Ascending aorta (tissue), 2 donors: ENCODE measurements around the gene MFAP2. TPM values are rescaled to one million over a fixed set of nuclear protein-coding genes. Genes with fewer than 3 reads are reported as not detected.

Source experiments
- DNase-seq, 2 donors: peaks; one replicate each; pipeline ENCODE4 v3.0.0-alpha.2; 2019; ENCODE audit warnings: low spot score in 2 of 2
- H3K27ac ChIP-seq, 2 donors: fragments of 200-600 bp; sonication (generic); one replicate each; pipeline ENCODE4 v1.5.1; 2016 to 2017; ENCODE audit warnings: mild to moderate bottlenecking in 1 of 2
- H3K27me3 ChIP-seq: fragments of 200-600 bp; sonication (generic); one replicate; pipeline ENCODE4 v1.5.1; 2017
- H3K36me3 ChIP-seq, 2 donors: fragments of 200-600 bp; sonication (generic); one replicate each; pipeline ENCODE4 v1.5.1; 2016
- H3K4me1 ChIP-seq, 2 donors: fragments of 200-600 bp; sonication (generic); one replicate each; pipeline ENCODE4 v1.5.1; 2016 to 2017; ENCODE audit warnings: mild to moderate bottlenecking in 1 of 2
- H3K4me3 ChIP-seq, 2 donors: fragments of 200-600 bp; sonication (generic); one replicate each; pipeline ENCODE4 v1.5.1; 2016 to 2017; ENCODE audit warnings: mild to moderate bottlenecking in 1 of 2
- H3K9me3 ChIP-seq, 2 donors: fragments of 200-600 bp; sonication (generic); one replicate each; pipeline ENCODE4 v1.5.1; 2016
- intact Hi-C: fragments of 100-400 bp; cut with DNase I; formaldehyde crosslinking; loops from one replicate; pipeline ENCODE4 v1.15.1; 2023
- total RNA-seq: library from RNA; depleted of rRNA; stranded (reverse); fragments of >200 nt; gene quantifications from one replicate; pipeline ENCODE4 v1.1.0, GENCODE V29; 2016
- TF ChIP-seq, protein P1 (sequence below), 3 experiments: fragments of 200-600 bp in 2 of 3; fragments of 450-650 bp in 1 of 3; sonication (generic) in 2 of 3; IDR thresholded peaks; one replicate each; pipeline ENCODE4 v1.5.1; 2016 to 2019; ENCODE audit warnings: antibody characterized with exemption in 3 of 3, mild to moderate bottlenecking in 1 of 3, moderate library complexity in 1 of 3

The MFAP2 gene
- total RNA-seq, 1 donor from 2014 or later = 26.3 TPM

DNA sequence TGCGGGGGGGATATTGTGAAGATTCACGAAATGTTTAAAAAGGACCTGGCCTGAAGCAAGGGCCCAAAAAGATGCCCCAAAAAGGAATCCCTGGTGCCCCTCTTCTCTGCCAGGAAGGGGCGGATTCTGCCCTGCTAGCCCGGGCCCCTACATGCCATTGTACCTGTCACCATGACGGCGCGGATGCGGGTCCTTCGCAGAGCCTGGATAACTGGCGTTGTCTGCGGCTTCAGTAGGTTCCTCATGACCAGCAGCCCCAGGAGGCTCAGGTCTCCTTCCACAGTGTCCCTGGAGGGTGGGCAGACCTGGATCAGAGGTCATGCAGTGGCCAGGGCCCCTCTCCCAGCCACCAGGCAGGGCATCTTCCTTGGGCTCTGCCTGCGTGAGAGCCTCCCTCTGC is 11.2 kb upstream of the MFAP2 start:
- Histone ChIP-seq H3K27ac (no peak overlapping the region), H3K27me3 (no peaks in the 10 kb centered on the region), H3K4me1 (no peaks in the 10 kb centered on the region), H3K36me3 (peaks cover 48 to 72% of the 10 kb centered on the region in 2 donors), H3K9me3 (no peaks in the 10 kb centered on the region), H3K4me3 (no peak overlapping the region)
- DNase-seq = no peak
- TF ChIP-seq, protein P1, sequence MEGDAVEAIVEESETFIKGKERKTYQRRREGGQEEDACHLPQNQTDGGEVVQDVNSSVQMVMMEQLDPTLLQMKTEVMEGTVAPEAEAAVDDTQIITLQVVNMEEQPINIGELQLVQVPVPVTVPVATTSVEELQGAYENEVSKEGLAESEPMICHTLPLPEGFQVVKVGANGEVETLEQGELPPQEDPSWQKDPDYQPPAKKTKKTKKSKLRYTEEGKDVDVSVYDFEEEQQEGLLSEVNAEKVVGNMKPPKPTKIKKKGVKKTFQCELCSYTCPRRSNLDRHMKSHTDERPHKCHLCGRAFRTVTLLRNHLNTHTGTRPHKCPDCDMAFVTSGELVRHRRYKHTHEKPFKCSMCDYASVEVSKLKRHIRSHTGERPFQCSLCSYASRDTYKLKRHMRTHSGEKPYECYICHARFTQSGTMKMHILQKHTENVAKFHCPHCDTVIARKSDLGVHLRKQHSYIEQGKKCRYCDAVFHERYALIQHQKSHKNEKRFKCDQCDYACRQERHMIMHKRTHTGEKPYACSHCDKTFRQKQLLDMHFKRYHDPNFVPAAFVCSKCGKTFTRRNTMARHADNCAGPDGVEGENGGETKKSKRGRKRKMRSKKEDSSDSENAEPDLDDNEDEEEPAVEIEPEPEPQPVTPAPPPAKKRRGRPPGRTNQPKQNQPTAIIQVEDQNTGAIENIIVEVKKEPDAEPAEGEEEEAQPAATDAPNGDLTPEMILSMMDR (IDR thresholded peaks at IDR 0.05) = no peak
- intact Hi-C loops = no loop called here

GRCh38 chr1:16989676-16990391 is 9.4 kb upstream of the MFAP2 start:
- no peak overlapping the region for H3K27ac ChIP-seq
- H3K4me1 ChIP-seq = no peaks in the 10 kb centered on the region
- no peak overlapping the region for H3K4me3 ChIP-seq
- TF ChIP-seq, protein P1 (IDR thresholded peaks at IDR 0.05) = no peak
- no peaks in the 10 kb centered on the region for H3K27me3 ChIP-seq
- H3K36me3 ChIP-seq = peaks cover 44 to 69% of the 10 kb centered on the region in 2 donors
- H3K9me3 ChIP-seq = no peaks in the 10 kb centered on the region
- intact Hi-C loops = no loop called here
- DNase-seq = no peak

DNA sequence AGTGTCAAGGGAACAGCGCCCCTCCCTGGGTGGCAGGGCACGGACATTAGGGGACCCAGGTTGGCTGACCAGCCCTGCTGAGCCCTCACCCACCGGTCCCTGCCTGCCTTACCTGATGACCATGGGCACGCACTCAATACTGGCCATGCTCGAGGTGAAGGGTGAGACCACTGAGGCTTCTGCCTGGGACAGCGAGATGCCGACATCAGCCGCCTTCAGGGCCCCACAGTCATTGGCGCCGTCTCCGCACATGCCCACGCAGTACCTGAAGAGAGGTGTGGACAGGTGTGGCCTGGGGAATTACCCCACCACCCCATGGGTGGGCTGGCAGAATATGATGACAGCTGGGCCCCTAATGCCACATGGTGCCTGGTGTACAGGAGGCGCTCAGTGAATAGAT is 7.8 kb upstream of the MFAP2 start:
- TF ChIP-seq, protein P1 (IDR thresholded peaks at IDR 0.05) = no peak
- peaks cover 42 to 69% of the 10 kb centered on the region in 2 donors for H3K36me3 ChIP-seq
- no peak overlapping the region for H3K27ac ChIP-seq
- no peaks in the 10 kb centered on the region for H3K27me3 ChIP-seq
- H3K4me3 ChIP-seq = no peak overlapping the region
- no peak for DNase-seq
- H3K4me1 ChIP-seq = peaks cover 0 to 4% of the 10 kb centered on the region in 2 donors
- intact Hi-C loops = no loop called here
- no peaks in the 10 kb centered on the region for H3K9me3 ChIP-seq

- intact Hi-C loops = no loop called here
- Histone ChIP-seq H3K4me3 (no peak overlapping the region), H3K27ac (no peak overlapping the region), H3K4me1 (peaks cover 0 to 4% of the 10 kb centered on the region in 2 donors), H3K9me3 (no peaks in the 10 kb centered on the region), H3K27me3 (no peaks in the 10 kb centered on the region), H3K36me3 (peaks cover 42 to 57% of the 10 kb centered on the region in 2 donors)
- TF ChIP-seq, protein P1 (IDR thresholded peaks at IDR 0.05) = peak in 2 of 3 experiments; percentile 15 to 17
- no peak for DNase-seq
Measured at GRCh38 chr1:16986962-16987361, 6.5 kb upstream of the MFAP2 start.

- no peaks in the 10 kb centered on the region for H3K27me3 ChIP-seq
- intact Hi-C loops = no loop called here
Measured at GRCh38 chr1:16986560-16986959, 6.1 kb upstream of the MFAP2 start.

More at GRCh38 chr1:16986560-16986959, 6.1 kb upstream of the MFAP2 start:
- H3K4me3 ChIP-seq = no peak overlapping the region
- peaks cover 41 to 53% of the 10 kb centered on the region in 2 donors for H3K36me3 ChIP-seq
- no peak overlapping the region for H3K27ac ChIP-seq
- H3K9me3 ChIP-seq = no peaks in the 10 kb centered on the region
- no peak for DNase-seq
- TF ChIP-seq, protein P1 (IDR thresholded peaks at IDR 0.05) = no peak
- peaks cover 0 to 4% of the 10 kb centered on the region in 2 donors for H3K4me1 ChIP-seq
